ENCODE measurements around the gene RPP30. TPM values are rescaled to one million over a fixed set of nuclear protein-coding genes. Genes with fewer than 3 reads are reported as not detected.

The RPP30 gene
- total RNA-seq, 1 experiment from 2014 or later = 56.8 TPM

DNA sequence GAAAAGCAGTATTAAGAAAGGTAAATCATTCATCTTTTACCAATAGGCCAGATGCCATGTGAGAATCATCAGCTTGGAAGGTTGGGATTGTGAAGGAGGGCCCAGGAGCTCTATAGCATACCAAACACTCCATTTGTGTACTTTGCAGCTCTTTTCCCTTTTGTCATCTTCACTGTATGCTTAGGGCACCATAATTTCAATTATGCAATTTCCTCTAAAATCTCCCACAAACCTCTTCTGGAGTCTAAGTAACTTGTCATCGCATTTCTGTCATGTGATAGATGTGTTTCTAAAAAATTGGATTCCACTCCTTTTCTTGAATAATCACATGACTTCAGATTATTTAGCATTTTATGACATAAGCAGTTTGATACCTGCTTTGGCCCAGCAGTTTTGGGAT, 17.9 kb downstream of the RPP30 start (continued):
- TF ChIP-seq RAD21 (IDR thresholded peaks at IDR 0.05; ENCODE audit: low read depth) = no peak
- no peak for TF ChIP-seq YY1 (IDR thresholded peaks at IDR 0.05; ENCODE audit: extremely low read depth, insufficient replicate concordance, low read depth, low read length)
- TF ChIP-seq JUND (IDR thresholded peaks at IDR 0.05) = no peak
- no peak for TF ChIP-seq SIN3A (IDR thresholded peaks at IDR 0.05; ENCODE audit: low read depth)
- TF ChIP-seq ZFX (IDR thresholded peaks at IDR 0.05) = no peak

DNA sequence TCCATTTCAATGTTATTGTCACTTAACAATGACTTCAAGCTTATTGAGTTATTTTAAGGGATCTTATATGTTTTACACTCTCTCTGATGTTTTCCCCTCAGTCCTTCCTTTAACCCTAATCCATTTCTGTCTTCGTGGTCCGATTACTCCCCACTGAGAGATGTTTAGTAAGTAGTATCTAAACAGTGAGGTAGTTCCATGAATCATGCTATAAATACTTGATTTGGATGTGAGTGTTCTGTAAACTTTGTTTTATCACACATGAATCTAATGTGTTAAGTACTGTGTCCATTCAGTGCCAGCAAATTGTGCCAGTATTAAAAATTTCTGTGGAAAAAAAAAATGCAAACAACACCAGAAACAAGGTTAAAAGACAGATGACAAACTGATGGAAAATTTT, 18.6 kb downstream of the RPP30 start:
- CTCF ChIA-PET = no interaction called here
- no peak for TF ChIP-seq EGR1 (IDR thresholded peaks at IDR 0.05; ENCODE audit: low read depth)
- no peak for TF ChIP-seq SP1 (IDR thresholded peaks at IDR 0.05; ENCODE audit: low read depth)
- no peak for TF ChIP-seq RAD21 (IDR thresholded peaks at IDR 0.05; ENCODE audit: low read depth)
- TF ChIP-seq SRF (IDR thresholded peaks at IDR 0.05; ENCODE audit: low read depth) = no peak
- no peak for TF ChIP-seq YY1 (IDR thresholded peaks at IDR 0.05; ENCODE audit: extremely low read depth, insufficient replicate concordance, low read depth, low read length)
- TF ChIP-seq ZFX (IDR thresholded peaks at IDR 0.05) = no peak
- TF ChIP-seq, protein P1, sequence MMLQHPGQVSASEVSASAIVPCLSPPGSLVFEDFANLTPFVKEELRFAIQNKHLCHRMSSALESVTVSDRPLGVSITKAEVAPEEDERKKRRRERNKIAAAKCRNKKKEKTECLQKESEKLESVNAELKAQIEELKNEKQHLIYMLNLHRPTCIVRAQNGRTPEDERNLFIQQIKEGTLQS (IDR thresholded peaks at IDR 0.05) = no peak
- no peak for TF ChIP-seq EZH2phosphoT487 (IDR thresholded peaks at IDR 0.05; ENCODE audit: borderline replicate concordance)
- Histone ChIP-seq H3K9me3 (ENCODE audit: control insufficient read depth in 1 of 2, insufficient read depth in 1 of 2, low read depth in 1 of 2, low read length in 2 of 2) (no peaks in the 10 kb centered on the region), H3K36me3 (ENCODE audit: control insufficient read depth in 1 of 2, insufficient read depth in 2 of 2, low read length in 2 of 2) (peaks cover 39 to 60% of the 10 kb centered on the region in 2 experiments; a peak in 3 of 4 replicates), H3K4me1 (ENCODE audit: control insufficient read depth in 1 of 2, insufficient read depth in 2 of 2, low read length in 2 of 2) (no peaks in the 10 kb centered on the region), H3K9me2 (ENCODE audit: insufficient read depth) (no peaks in the 10 kb centered on the region), H3K79me2 (ENCODE audit: insufficient read depth, low read length) (no peaks in the 10 kb centered on the region), H4K20me1 (ENCODE audit: insufficient read depth) (no peaks in the 10 kb centered on the region), H3K27ac (ENCODE audit: low read depth, low read length) (no peak overlapping the region), H3K4me2 (ENCODE audit: low read length) (no peak overlapping the region), H3K27me3 (ENCODE audit: insufficient read depth, low read length) (no peaks in the 10 kb centered on the region), H3K4me3 (replicated peaks in 1 of 2; ENCODE audit: low read depth in 1 of 2, low read length in 2 of 2) (no peak overlapping the region), H3K9ac (ENCODE audit: low read length) (no peak overlapping the region), H2AFZ (ENCODE audit: low read depth, low read length, poor library complexity, severe bottlenecking) (no peak overlapping the region)
- no TSS peak for BruUV-seq (replicated peaks)
- no peak for ATAC-seq
- no peak for DNase-seq (ENCODE audit: low read depth, low spot score)
- POLR2A ChIA-PET = no interaction called here
- intact Hi-C loops (cut with micrococcal nuclease) = no loop called here
- RAD21 ChIA-PET (ENCODE audit: low non-redundant PET in 1 of 2, low total read pairs in 2 of 2, uncharacterized antibody in 2 of 2, unreplicated experiment in 2 of 2) = no interaction called here

GRCh38 chr10:90893190-90893589, 21.4 kb downstream of the RPP30 start:
- Histone ChIP-seq H2AFZ (ENCODE audit: low read depth, low read length, poor library complexity, severe bottlenecking) (no peak overlapping the region), H3K79me2 (ENCODE audit: insufficient read depth, low read length) (no peaks in the 10 kb centered on the region), H3K9me2 (ENCODE audit: insufficient read depth) (no peaks in the 10 kb centered on the region), H3K27ac (ENCODE audit: low read depth, low read length) (no peak overlapping the region), H3K9ac (ENCODE audit: low read length) (no peak overlapping the region), H3K36me3 (ENCODE audit: control insufficient read depth in 1 of 2, insufficient read depth in 2 of 2, low read length in 2 of 2) (peaks cover 35 to 43% of the 10 kb centered on the region in 2 experiments), H3K4me2 (ENCODE audit: low read length) (no peak overlapping the region), H3K4me3 (replicated peaks in 1 of 2; ENCODE audit: low read depth in 1 of 2, low read length in 2 of 2) (no peak overlapping the region), H3K4me1 (ENCODE audit: control insufficient read depth in 1 of 2, insufficient read depth in 2 of 2, low read length in 2 of 2) (no peaks in the 10 kb centered on the region), H3K27me3 (ENCODE audit: insufficient read depth, low read length) (no peaks in the 10 kb centered on the region), H4K20me1 (ENCODE audit: insufficient read depth) (no peaks in the 10 kb centered on the region), H3K9me3 (ENCODE audit: control insufficient read depth in 1 of 2, insufficient read depth in 1 of 2, low read depth in 1 of 2, low read length in 2 of 2) (no peaks in the 10 kb centered on the region)
- DNase-seq (ENCODE audit: low read depth, low spot score) (no peak), ATAC-seq (no peak)
- intact Hi-C loops (cut with micrococcal nuclease) = no loop called here
- RAD21 ChIA-PET (ENCODE audit: low non-redundant PET in 1 of 2, low total read pairs in 2 of 2, uncharacterized antibody in 2 of 2, unreplicated experiment in 2 of 2) = no interaction called here
- CTCF ChIA-PET = no interaction called here
- POLR2A ChIA-PET = no interaction called here
- no TSS peak for BruUV-seq (replicated peaks)
- TF ChIP-seq EZH2 (IDR thresholded peaks at IDR 0.05) = no peak
- no peak for TF ChIP-seq RAD21 (IDR thresholded peaks at IDR 0.05; ENCODE audit: low read depth)
- TF ChIP-seq, protein P2, sequence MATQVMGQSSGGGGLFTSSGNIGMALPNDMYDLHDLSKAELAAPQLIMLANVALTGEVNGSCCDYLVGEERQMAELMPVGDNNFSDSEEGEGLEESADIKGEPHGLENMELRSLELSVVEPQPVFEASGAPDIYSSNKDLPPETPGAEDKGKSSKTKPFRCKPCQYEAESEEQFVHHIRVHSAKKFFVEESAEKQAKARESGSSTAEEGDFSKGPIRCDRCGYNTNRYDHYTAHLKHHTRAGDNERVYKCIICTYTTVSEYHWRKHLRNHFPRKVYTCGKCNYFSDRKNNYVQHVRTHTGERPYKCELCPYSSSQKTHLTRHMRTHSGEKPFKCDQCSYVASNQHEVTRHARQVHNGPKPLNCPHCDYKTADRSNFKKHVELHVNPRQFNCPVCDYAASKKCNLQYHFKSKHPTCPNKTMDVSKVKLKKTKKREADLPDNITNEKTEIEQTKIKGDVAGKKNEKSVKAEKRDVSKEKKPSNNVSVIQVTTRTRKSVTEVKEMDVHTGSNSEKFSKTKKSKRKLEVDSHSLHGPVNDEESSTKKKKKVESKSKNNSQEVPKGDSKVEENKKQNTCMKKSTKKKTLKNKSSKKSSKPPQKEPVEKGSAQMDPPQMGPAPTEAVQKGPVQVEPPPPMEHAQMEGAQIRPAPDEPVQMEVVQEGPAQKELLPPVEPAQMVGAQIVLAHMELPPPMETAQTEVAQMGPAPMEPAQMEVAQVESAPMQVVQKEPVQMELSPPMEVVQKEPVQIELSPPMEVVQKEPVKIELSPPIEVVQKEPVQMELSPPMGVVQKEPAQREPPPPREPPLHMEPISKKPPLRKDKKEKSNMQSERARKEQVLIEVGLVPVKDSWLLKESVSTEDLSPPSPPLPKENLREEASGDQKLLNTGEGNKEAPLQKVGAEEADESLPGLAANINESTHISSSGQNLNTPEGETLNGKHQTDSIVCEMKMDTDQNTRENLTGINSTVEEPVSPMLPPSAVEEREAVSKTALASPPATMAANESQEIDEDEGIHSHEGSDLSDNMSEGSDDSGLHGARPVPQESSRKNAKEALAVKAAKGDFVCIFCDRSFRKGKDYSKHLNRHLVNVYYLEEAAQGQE (IDR thresholded peaks at IDR 0.05; ENCODE audit: low read depth) = no peak
- TF ChIP-seq ZFX (IDR thresholded peaks at IDR 0.05) = no peak
- TF ChIP-seq, protein P3, sequence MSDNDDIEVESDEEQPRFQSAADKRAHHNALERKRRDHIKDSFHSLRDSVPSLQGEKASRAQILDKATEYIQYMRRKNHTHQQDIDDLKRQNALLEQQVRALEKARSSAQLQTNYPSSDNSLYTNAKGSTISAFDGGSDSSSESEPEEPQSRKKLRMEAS (IDR thresholded peaks at IDR 0.05) = no peak
- TF ChIP-seq POLR2AphosphoS5 (IDR thresholded peaks at IDR 0.05; ENCODE audit: low read depth, low read length) = no peak
- TF ChIP-seq, protein P4, sequence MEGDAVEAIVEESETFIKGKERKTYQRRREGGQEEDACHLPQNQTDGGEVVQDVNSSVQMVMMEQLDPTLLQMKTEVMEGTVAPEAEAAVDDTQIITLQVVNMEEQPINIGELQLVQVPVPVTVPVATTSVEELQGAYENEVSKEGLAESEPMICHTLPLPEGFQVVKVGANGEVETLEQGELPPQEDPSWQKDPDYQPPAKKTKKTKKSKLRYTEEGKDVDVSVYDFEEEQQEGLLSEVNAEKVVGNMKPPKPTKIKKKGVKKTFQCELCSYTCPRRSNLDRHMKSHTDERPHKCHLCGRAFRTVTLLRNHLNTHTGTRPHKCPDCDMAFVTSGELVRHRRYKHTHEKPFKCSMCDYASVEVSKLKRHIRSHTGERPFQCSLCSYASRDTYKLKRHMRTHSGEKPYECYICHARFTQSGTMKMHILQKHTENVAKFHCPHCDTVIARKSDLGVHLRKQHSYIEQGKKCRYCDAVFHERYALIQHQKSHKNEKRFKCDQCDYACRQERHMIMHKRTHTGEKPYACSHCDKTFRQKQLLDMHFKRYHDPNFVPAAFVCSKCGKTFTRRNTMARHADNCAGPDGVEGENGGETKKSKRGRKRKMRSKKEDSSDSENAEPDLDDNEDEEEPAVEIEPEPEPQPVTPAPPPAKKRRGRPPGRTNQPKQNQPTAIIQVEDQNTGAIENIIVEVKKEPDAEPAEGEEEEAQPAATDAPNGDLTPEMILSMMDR (IDR thresholded peaks at IDR 0.05 in 2 of 3, conservative IDR thresholded peaks at IDR 0.05 in 1 of 3; ENCODE audit: borderline replicate concordance in 1 of 3, insufficient read depth in 1 of 3, low read depth in 2 of 3, low read length in 2 of 3) = no peak

All from HCT116 (cell line).